HG03095 (cell line): ENCODE results near the gene KCND3.
"Not testable (repeated sequence)": the region's sequence is repeated elsewhere in the genome, so short reads cannot be mapped to it uniquely, and the experiment has no call there.

Experiments
- ATAC-seq: cut with Tn5 transposase; IDR thresholded peaks from one replicate; pipeline ENCODE4 v1.9.1; 2021; ENCODE audit warnings: moderate library complexity; ENCODE audit not compliant: unreplicated experiment

The KCND3 gene

DNA sequence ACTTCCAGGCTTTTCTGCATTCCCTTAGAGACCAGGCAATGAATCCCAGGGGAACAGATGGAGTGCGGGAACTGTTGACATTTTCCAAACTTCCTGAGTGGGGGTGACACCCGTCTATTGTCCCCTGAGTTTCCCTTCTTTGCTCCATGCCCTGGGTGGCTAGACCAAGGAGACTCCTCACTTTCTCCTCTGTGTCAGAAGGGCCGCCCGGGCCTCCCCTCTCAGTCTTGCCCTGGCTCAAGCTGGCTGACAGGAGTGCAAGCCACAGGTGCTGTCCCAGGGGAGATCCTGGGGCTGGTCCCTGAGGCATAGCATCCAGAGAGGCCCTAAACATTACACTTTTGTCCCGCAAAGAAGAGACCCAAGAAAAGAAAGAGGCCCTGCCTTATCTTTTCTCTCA is 170.9 kb downstream of the KCND3 start:
- no peak for ATAC-seq

DNA sequence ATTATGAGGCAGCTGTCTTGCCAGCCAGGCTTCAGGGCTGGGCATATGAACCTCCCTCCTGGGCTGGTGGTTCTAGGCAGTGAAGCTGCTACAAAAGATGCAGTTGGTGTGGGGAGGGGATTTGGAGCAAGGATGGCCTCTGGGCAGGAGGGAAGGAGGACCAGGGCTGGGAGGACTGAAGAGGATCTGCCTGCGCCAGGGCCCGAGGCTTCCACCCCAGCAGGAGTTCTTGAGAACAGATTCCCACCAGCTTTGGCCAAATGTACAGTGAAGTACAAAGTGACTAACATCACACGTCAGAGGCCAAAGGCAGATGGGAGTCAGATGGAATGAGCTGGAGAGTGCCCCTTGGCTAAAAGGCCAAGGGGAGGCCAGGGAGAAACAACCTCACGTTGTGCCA is 171.4 kb downstream of the KCND3 start:
- no peak for ATAC-seq

DNA sequence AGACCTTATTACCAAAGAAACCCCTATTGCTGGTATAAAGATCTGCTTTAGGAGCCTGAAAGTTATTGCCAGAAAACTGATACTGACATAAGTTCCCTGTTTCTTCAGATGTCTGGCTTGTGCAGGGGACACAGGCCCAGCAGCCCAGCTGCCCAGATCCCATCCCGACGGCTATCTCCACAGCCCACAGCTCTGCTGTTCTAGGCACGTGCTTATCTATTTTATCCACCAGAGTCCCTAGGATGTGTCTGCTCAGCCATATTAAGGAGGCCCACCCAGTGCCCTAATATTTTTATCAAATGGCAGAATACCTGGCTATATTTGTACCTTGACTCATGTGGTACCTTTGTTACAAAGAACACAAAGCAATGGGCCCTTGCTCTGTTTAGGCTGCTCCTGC is 174.8 kb downstream of the KCND3 start:
- no peak for ATAC-seq

DNA sequence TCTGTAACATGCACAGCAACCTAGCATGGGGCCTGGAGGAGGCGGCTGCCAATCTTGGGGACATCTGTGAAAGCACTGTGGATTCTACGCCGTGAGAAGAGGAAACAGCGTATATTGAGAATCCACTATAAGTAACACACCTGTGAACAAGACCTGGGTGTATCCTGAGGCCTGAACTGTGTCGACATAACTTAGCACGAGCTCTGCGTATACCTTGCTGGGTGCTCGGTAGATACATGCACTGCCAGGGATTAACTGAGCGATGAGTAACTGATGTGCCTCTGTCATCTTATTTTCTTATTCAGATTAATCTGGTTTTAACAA is 175.2 kb downstream of the KCND3 start:
- ATAC-seq, result no peak

DNA sequence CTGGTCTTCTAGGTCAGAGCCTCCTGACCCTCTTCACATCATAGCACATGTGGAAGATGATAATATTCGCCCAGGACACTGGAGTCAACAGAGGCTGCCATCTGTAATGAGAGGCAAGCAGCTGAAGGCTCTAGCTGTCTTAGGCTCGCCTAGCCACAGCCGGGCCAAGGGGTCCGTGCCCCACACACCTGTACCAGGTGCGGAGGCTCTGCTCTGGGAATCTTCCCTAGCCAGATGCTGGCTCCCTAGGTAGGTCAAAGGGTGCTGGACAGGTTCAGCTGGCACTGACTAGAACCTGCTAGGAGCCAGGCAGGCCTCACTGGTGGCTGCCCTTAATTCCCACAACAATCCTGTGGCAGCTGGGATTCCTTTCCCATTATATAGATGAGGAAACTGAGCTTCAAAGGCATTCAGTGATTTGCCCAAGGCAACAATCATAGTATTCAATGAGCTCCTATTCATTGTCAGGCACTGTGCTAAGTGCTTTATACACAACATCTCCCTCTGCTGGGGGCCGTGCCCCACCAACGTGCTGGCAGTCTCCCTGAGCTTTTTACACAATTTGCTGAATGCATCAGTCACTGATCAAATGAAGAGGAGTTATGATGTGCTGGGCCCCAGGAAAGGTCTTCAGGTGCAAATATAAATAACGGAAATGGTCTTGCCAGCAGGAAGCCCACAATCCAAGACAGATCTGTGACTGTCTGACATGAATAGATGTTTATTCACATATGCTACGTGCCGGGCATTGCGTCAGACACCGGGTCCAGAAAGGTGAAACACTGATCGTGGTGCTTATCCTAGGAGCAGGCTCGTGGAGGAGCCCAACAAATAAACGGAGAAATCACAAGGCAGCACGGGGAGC is 175.8 kb downstream of the KCND3 start:
- ATAC-seq, result no peak

DNA sequence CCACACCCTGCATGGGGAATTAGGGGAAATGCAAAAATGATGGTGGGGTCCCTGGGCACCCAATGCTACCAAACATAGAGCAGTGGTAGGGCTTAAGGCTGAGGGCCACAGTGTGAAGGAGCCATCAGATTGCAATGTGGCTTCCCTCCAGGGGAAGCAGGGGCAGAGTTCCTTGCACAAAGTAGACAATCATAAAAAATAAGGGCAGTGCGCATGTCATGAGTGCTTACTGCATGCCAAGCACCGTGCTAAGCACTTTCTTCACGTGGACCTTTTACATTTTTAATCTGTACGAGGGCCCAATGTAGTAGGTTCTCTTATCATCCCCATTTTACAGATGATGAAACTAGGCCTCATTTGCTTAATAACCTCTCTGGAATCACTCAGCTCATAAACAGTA is 177.2 kb downstream of the KCND3 start:
- no peak for ATAC-seq

DNA sequence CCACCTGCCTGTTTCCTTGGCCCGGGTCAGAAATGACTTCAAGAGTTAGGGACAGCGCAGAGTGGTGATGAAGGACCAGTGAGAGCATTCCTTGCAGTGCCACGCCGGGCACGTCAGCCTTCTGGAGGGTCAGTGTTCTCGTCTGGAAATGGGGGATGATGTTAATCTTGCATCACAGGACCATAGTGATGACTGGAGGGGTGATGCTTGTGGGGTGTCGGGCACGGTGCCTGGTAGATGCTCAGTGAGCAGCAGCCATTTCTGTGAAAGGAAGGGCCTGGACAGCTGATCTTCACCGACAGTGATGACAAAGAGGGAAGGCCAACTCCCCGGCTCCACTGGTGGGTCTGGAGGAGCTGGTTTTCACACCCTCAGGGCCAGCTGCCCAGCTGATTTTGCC is 177.6 kb downstream of the KCND3 start:
- ATAC-seq, result no peak

DNA sequence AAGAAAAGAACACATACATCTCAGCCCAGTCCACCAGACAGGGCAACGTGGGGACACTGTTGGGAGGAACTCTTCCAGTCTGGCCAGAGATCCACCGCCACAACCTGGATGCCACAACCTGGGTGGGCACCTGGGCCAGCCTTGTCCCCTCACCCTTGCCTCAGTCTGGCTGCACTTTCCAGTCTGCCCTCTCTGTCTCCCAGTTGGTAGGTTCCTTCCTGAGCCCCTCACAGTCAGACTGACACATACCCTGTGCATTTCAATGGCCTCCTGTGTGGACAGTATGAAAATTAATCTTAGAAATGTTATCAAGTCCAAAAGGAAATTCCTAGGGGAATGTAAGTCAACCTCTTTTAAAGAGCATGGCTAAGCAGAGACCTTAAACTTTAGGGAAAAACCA is 184.2 kb downstream of the KCND3 start:
- no peak for ATAC-seq

DNA sequence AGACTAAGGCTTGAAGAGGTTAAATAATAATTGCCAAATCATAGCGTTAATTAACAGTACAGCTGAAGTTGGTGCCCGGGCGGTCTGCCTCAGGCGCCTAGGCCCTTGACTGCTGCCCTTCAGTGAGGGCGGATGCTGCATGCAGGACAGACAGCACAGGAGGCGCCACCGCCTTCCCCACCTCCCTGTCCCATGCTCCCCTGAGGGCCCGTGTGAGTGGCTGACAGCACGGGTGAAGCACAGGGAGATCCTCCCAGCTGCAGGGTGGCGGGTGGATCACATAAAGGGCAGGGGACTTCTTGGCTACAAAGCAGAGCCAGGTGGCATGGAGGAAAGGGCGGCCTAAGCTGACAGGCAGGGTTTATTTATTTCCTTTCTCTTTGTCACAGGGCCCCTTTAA is 184.7 kb downstream of the KCND3 start:
- ATAC-seq, result no peak

DNA sequence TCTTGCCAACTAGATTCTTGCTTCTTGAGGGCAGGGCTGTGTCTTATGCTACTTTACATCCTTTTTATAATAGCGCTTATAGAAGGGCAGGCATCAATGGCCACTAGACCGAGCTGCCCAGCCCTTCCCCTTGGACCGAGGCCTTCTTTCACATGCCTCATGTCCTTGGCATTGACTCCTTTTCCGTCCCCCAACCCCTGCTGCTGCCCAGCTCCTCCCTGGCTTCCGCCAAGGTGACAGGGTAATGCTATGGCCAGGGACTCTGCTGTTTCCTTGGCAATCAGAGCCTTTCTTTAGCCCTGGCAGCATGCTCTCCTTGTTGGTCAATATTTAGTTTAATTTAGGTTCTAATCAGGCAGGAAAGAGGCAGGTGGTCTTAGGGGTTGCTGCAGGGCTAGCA is 185.5 kb downstream of the KCND3 start:
- ATAC-seq, result no peak

DNA sequence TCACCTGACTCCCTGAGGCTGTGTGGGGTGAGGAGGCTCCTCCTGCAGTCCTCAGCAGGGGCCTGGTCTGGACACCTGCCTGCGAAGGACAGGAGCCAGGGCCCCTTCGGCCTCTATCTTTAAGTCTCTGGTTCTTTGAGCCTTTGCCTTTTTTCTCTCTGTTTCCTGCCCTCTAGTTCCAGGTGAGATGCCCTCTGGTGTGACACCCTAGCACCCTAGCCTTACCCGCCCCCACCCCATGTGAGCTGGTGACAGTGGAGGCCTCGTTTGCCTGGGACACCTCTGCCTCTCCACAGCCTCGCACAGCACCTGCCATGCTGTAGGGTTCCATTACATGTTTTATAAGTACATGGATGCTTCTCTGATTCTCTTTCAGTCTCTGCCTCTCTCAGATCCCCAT is 186.5 kb downstream of the KCND3 start:
- ATAC-seq, result no peak

DNA sequence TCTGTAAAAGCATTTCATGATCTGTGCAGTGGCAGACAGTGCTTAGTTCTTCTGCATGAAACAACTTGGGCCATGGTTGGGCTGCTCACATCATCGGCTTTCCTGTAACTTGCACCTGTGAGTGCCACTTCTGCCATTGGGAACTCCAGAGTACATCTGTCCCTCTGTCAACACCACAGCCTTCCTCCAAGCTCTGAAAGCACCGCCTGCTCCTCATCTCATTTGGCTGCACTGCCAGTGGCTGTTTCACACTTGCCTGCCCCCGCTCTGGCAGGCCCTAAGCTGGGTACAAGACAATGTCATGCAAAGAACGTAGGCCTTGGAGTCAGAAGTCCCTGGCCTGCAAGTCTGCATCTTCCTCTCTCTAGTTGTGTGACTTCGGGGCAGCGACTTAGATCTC is 187.4 kb downstream of the KCND3 start:
- ATAC-seq, result no peak

DNA sequence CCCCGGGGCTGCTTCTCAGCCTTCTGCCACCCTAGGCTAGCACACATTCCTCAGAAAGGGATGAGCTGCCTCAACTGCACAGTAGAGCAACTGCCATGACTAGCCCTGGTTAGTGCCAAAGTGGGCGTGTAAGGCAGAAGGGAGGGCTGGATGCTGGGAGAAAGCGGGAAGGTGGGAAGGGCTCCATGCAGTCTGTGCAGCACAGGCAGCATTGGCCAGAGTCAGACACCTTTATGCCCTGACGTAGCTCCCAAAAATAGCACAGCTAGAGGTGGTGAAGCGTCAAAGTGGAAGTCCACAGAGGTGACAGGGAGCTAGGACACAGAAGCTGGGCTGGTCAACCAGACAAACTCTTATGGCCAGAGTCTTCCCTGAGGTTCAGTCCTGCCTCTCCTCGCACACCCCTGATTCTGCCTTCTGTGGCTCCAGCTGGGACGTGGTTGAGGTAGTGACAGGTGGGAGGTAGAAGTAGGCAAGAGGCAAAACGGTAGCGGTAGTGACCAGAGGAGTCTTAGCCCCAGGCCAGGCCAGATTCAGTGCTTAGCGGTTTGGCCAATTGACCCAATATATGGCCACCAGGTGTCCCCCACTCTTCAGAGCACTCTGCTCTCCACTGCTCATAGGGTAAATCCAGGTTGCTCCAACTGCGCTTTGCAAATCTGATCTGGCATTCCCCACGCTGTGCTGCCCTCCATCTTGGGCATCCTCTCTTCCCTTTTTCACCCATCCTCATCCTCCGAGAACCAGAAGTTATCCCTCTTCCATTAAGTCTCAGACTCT is 188.2 kb downstream of the KCND3 start:
- no peak for ATAC-seq

DNA sequence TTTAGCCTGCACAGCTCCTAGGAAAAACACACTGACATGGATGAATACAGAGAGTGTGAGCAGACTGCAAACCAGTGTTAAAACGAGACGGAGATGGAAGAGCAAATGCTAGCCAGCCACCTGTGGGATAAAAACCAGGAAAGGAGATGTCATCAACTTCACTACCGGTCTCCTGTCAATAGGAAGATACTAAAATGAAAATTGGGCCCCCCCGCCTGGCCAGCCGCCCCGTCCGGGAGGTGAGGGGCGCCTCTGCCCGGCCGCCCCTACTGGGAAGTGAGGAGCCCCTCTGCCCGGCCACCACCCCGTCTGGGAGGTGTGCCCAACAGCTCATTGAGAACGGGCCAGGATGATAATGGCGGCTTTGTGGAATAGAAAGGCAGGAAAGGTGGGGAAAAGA is 189.7 kb downstream of the KCND3 start:
- ATAC-seq, result not testable (repeated sequence)

DNA sequence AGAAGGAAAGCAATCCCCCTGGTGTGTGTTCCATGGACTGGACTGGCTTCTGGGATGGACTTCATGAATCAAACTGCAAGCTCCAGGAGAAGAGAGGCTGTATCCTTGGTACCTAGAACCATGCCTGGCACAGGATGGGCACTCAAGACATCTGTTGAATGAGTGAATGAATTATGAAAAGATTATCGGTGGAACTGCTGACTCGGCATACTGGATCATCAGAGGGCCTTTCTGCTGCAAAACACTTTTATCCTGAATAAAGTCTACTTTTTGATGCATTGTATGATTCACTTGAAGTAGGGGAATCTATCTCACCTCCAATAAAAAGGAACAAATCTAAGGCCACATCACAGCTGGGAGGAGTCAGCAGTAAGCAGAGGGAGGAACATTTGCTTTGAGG is 190.9 kb downstream of the KCND3 start:
- no peak for ATAC-seq

DNA sequence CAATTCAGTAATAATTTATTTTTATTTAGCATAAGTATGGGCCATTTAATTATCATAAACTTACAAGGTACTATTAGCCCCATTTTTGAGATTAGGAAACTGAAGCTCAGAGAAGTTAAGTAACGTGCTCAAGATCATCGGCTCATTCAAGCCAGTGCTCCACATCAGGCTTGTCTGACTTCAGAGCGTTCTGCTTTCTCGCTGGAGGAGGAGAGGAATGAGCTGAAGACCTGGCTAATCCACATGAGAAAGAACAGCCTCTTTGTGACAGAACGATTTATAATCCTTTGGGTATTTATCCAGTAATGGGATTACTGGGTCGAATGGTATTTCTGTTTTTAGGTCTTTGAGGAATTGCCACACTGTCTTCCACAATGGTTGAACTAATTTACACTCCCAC is 194.1 kb downstream of the KCND3 start:
- no peak for ATAC-seq

DNA sequence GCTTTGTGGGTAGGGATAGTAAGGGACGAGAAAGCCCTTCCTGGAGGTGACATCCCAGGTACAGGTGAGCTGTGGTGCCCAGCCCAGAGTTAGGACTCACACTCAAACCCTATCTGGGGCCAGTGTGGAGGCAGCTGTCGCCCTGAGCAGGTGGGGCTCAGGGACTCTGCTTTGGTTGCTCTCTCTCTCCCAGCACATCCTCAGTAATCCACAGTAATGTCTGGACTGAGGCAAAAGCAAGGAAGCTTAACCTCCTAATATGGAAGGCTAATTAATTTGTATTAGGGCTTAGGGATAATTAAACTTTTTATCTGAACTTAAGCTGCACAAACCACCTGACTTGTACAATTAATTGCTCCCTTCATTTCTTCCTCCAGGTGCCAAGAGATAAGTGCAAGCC is 195.5 kb downstream of the KCND3 start:
- no peak for ATAC-seq

DNA sequence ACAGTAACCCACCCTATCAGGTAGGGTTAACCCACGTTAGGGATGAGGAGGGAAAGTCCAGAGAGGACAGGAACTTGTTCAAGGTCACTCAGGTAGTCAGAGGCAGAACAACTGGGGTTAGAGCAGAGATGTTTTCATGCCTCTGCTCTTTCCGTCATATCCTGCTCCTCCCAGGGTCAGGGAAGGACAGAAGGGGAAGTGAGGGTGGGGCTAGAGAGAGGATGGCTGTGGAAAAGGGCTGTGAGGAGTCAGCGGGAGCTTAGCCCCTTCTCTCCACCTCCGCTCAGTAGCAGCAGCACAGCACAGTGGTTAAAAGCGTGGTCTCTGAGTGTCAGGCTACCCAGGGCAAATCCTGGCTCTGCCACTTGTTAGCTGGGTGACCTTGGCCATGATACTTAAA is 197.2 kb downstream of the KCND3 start:
- no peak for ATAC-seq

DNA sequence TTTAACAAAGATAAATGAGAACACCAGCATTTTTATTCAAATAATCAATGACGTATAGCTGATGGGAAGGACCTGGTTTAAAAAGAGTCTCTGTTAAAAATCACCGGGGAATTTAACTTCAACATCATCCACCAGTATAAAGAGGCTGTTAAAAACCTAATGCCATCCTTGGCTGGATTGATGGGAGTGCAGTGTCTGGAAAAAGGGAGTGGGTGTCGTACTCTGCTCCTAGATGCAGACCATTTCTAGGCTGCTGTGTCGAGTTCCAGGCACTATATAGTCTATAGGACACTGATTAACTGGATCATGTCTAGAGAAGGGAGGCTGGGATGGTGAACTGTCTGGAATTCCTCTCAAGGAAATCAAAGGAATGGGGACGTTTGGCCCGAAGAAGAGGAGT is 197.7 kb downstream of the KCND3 start:
- ATAC-seq, result no peak

DNA sequence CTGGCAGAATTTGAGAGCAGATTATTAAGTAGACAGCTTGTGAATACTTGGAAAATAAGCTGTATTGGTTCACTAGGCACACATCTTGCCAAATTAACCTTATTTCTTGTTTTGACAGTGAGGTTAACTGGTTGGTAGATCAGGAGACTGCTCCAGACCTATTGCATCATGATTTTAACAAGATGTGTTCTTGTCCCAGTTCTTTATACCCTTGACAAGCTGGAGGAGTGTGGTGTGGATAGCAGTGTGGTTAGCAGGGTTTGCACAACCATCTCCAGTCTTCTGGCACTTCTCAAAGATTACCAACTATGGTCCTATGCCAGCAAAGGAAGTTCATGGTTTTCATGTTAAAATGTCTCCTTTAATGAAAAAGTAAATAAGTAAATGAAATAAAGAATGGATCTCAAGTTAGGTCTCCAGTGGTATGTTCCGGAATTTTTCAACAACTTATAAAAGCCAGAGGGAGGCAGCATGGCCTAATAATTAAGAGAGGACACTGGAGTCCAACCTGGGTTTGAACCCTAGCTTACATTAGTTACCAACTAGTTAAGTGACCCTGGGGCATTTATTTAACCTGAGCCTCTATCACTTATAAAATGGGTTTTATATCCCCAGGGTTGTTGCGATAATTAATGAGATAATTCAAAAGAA is 199.7 kb downstream of the KCND3 start:
- no peak for ATAC-seq

DNA sequence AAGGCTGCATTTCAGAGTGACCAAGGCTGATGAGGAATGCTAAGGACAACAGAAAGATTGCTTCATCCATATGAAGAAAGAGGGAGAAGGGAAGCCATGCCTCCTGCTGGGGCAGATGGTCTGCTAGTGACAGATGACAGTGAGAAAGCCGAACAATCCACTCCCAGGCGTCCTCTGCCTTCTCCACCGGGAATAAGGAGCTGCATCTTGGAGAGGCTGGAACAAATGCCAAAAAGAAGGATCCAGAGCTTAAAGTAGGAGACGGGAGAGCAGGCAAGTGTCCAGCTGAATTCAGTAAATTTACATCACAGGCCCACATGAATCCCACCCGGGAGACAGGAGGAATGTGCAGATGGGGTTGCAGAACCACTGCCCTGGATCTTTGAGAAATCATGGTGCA is 200.3 kb downstream of the KCND3 start:
- no peak for ATAC-seq

DNA sequence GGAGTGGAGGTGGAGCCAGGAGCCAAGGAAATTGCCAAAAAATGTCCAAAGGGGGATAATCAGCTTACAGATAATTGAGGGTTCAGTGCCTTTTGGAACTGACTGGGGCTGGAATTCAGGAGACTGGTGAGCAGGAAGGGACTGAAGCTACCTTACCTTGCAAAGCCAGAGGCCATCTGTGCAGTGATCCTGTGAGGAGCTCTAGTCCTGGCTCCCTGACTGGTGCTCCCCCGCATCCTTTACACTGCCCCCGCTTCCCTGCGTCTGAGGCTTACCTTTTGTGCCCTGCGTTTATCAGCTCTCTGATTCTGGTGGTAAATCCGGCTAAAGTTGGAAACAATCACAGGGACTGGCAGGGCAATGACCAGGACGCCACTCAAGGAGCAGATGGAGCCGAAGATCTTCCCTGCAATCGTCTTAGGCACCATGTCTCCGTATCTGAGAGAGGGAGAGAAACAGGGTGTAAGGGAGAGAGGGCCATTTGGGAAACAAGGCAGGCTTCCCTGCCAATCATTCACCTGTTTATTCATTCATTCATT is 202.7 kb downstream of the KCND3 start:
- no peak for ATAC-seq
